Hindlimb muscle (tissue), 1 donor: ENCODE data around the gene DMAC2. TPM values are rescaled to one million over a fixed set of nuclear protein-coding genes. Genes with fewer than 3 reads are reported as not detected.
"Not testable (repeated sequence)": the region's sequence is repeated elsewhere in the genome, so short reads cannot be mapped to it uniquely, and the experiment has no call there.

Experiments used
- DNase-seq: peaks from one replicate; pipeline ENCODE4 v3.0.0-alpha.2; 2013
- polyA plus RNA-seq: library from polyadenylated mRNA; unstranded; fragments of 120-200 nt; gene quantifications from one replicate; pipeline ENCODE4 v1.2.1, GENCODE V29; 2013; ENCODE audit not compliant: insufficient read length

DMAC2 gene
- polyA plus RNA-seq = 40.9 TPM

DNA sequence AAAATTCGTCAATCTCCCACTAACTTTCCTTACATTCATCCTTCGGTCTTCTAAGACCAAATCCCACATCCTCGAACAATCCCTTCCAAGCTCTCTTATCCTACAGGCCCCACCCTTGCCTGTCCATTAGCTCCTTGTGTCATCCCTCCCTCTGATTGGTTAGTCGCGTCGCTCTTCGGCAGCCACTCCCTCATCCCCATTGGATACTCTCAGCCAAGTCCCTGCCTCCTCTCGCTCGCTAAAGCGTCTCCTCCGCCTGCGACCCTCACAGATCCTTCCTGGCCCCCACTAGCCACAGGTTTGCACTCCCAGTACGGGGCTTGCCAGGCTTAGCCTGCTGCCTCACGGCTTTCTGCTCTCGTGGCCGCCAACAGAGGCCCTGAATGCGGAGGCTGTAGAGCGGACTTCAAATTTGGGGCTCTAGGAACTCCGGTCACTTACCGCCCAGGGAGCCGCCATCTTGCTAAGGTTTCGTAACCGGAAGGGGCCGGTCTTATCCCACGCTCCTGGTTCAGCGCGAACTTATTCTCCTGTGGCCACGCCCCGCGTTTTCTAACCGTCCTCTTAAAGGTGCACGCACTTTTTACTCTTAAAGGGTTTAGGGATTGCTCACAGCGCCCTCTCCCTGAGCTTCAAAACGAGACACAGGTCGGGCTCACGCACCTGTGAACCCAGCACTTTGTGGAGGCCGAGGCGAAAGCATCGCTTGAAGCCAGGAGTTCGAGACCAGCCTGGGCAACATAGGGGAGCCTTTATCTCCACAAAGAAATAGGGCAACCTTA lies at the start of gene DMAC2:
TSS of gene DMAC2 (minus strand) at position 472 of the 782 bp plus-strand sequence. CDS start at position 459, 13 bp downstream.
- peak; percentile 95 for DNase-seq

DNA sequence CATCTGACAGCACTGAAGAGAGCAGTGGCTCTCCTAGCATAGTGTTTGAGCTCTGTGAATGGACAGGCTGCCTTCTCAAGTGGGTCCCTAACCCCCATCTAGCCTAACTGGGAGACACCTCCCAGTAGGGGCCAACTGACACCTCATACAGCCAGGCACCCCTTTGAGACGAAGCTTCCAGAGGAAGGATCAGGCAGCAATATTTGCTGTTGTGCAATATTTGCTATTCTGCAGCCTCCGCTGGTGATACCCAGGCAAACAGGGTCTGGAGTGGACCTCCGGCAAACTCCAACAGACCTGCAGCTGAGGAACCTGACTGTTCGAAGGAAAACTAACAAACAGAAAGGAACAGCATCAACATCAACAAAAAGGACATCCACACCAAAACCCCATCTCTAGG lies 47.2 kb upstream of the DMAC2 start:
- DNase-seq = not testable (repeated sequence)

DNA sequence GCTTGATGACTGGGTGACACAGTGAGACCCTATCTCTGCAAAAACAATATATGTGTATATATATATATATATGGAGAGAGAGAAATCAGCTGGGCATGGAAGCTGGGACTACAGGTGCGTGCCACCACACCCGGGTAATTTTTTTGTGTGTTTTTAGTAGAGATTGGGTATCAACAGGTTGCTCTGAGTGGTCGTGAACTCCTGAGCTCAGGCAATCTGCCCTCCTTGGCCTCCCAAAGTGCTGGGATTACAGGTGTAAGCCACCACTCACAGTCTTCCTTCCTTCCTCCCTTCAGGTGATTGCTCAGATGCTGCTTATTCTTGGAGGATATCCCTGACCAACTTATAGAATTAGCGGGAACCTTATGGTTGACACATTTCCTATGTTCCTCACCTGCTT lies 45.1 kb upstream of the DMAC2 start:
- DNase-seq = no peak

DNA sequence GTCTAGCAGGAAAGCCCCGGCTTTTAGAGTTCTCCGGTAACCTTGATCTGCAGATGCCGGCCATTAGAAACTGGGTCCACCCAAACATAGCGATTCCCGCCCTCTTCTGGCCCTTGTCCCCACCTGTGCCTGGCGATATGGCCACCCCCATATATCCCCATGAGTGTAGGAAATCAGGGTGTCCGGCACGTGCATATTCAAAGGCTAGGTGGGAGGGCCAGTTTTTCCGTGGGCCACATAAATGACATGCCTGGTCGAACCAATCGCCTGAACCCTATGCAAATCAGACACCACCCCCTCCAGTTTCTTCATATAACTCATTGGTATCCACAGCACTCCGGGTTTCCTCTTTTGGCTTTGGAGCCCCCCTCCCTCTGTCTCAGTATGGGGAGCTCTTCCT lies 40.6 kb upstream of the DMAC2 start:
- DNase-seq = no peak

DNA sequence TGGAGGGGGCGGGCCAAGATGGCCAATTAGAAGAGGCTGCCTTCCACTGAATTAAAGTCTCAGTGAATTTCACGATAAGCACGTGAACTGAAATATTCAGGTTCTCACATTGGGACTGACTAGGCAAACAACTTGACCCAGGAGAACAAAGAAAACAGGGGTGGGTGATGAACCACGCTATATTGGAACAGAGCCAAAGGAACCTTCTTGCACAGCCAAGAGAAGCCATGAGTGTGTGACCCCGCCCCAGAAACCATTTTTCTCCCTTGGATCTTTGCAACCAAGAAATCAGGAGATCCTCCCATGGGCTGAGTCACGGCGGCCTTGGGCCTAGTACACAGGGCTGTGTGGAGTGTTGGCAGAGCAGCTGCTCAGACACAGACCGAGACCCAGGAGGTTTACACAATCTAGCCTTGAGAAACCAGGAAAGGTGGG lies 40.1 kb upstream of the DMAC2 start:
- DNase-seq = no peak

DNA sequence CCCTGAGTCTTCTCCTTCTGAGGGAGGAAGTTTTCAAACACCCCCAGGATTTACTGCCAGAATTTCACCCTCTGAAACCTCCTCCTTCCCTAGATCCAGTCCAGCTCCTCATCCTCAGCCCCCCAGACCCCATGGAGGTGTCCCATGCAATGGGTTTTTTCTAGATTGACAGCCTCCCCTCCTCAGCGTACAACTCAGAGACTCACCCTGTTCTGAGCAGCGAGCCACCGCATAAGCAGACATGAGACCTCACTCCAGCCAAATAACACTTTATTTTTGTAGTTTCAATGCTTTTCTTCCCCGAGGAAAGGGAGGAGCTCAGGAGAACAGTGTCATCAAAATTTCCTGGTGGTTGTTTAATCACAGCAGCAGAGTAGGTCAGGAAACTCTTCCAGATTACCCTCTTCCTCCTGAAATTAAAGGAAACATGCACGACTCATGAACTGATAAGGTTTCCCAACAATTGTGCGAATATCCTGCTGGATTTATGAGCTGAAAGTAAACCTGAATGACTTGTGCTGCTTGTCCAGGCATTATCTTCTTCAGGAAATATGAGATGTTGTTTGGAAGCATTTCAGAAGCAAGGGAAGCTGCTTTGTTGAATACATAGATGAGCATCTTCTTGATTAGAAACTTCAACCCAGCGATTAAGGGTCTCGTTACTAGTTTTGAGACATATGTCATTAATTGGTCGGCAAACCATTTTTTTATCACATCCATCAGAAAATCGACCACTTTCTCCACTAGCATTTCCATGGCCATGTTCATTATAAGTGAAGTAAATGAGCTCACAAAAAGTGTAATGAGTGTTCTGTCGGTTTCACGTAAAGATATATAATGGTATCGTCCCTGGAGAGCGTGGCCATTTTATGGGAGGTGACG lies 39.4 kb upstream of the DMAC2 start:
- no peak for DNase-seq

DNA sequence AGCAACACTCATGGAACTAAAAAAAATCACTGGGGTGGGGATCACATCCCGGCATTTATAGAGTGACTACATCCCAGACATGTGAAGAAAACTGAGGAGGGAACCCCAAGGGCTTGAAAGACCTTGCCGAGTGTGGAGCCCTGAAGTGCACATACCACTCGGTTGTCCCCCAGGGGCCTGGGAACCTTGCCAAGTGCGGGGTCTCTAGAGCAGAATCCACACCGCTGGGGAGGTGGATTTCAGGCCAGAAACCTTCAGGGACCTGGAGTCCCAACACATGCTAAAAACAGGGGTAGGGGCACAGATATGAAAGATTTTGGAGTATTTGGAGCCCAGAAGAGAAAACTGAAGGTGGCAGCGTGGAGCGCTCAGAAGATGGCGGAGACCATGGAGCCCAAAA lies 38.5 kb upstream of the DMAC2 start:
- DNase-seq = no peak

DNA sequence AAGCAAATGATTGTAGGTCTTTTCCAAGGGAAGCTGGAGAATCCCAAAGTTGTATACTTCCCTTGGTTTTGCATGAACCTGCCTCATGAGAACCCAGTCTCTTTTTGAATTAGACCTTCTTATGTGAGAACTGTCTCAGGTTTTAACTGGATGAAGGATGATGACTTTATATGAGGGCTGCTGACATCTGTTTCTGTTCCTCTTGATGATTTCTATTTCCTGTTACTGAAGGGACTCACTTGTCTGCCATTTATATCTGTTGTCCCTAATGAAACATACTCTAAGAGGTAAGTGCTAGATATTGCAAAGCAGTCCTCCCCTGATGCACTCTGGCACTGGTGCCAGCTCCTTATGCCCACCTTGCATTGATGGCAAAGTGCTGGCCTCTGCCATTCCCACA lies 36.9 kb upstream of the DMAC2 start:
- no peak for DNase-seq

DNA sequence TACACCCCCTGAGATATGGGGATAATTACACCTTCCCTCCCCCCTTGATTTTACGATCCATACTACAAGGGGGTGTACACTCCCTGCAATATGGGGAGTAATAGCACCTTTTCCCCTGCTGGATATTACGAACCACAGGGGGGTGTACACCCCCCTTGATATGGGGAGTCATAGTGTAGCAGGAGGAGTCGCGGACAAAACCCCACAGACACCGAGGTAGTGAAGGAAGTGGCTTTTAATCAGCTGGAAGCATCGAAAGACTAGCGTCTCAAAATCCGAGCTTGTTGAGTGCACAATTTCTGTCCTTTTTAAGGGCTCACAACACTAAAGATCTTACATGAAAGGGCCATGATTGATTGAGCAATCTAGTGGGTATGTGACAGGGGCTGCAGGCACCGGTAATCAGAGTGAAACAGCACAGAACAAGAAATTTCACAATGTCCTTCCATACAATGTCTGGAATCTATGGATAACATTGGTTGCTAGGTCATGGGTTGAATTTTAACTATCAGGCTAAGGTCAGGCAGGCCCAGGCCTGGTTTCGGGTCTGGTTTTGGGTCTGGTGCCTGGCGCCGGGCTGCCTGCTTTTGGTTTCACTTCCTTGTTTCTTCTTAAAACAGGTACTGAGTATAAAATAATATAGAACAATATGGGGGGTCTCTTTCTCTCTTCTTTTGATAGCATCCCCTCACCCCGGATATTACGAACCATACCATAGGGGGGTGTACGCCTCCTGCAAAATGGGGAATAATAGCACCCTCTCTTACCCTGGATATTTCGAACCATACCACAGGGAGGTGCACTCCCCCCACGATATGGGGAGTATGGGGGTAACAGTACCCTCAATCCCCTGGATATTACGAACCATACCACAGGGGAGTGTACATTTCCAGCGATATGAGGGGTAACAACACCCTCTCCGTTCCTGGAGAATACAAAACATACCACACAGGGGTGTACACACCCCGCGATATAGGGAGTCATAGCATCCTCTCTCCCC lies 23.8 kb upstream of the DMAC2 start:
- DNase-seq = not testable (repeated sequence)

DNA sequence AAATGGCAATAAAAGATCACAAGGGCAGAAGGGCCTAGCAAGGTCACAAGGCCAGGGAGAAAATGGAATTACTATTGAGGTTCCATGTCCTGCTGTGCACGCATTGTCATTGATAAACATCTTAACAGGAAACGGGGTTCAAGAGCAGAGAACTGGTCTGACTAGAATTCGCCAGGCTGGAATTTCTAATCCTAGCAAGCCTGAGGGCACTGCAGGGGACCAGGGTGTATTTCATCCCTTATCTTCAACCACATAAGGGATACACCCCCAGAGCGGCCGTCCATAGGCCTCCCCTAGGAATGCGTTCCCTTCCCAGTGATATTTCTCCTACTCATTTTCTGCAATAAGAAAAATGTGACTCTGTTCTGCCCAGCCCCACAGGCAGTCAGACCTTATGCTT lies 22.8 kb upstream of the DMAC2 start:
- DNase-seq = no peak

DNA sequence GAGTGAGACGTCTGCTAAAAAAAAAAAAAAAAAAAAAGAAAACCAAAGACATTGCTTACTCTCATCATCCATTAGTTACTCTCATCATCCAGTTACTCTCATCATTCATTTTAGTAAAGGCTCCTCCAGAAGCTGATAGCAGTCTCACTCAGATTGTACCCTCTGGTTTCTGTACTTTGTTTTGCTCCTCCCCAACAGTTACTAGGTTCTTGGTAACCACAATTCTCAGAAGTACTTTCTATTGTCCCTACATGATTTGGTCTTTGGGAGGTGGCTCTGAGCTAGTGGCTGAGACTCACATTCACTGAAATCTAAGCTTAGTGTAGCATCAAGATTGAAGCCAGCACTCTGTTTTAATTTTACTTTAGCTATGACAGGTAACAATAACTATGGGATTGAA lies 17.5 kb upstream of the DMAC2 start:
- no peak for DNase-seq

DNA sequence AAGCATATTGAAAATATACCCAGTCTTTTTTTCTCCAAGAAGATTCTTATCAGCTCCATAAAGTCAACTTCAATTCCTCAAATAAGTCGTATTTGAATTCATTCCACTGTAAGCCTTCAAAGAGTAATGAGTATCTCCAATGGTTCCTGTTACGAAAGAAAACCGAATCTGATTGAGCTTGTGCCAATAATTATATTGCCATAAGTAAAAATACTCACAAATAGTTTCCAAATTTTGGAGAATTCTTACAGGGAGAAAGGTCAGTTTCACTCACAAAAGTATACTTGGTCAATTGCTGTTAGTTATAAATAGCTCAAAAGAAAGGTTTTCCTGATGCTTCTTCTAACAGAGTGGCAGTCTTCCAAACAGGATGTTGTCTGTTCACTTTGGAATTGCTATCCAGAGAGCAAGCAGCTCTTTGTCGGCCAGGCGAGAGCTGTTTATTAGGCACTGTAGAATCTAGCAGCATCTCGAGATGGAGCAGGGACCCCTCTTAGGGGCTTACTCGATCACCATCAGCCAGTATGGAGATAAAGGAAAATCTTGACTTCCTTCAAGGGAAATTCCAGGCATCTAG lies 16.7 kb upstream of the DMAC2 start:
- no peak for DNase-seq

DNA sequence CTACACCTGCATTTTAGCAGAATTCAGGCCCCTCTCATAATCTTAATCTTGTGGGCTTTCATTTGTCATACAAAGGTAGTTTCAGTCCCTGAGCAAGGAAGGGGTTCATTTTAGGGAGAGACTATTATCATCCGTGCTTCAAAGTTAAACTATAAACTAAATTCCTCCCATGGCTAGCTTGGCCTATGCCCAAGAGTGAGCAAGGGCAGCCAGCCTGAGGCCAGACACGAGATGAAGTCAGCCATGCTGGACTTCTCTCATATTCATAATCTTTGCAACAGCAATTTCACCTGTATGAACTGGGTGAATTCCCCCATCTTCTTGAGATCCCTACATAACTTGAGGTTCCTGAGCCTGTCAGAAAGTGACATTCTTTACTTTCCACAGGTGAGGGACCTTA lies 16.2 kb upstream of the DMAC2 start:
- no peak for DNase-seq

DNA sequence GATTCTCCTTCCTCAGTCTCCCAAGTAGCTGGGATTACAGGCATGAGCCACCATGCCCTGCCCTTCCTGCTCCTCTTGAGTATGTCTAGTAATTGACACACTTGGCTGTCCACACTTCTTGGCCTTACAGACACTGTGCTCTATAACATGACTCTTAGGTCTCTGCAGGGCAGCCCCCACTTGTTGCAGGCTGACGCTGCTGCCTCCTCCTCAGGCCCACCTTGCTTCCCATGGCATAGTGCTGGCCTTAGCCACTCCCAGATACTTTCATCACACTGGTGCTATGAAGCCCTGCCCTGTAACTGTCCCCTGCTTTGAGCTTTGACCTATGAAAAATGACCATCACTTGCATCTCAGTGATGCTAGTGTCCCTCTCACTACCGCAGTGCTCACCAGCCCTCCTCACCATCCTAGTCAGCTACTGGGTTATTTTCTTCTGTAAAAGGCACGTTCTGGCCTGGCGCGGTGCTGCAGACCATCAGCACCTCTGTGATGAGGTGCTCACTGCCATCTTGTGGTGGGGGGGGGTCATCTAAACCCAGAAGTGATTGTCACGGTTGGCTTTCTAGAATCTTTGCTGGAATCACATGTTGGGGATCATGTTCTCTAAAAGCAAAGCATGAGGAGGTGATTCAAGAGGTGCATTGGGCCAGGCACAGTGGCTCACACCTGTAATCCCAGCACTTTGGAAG lies 13.0 kb upstream of the DMAC2 start:
- DNase-seq = no peak

DNA sequence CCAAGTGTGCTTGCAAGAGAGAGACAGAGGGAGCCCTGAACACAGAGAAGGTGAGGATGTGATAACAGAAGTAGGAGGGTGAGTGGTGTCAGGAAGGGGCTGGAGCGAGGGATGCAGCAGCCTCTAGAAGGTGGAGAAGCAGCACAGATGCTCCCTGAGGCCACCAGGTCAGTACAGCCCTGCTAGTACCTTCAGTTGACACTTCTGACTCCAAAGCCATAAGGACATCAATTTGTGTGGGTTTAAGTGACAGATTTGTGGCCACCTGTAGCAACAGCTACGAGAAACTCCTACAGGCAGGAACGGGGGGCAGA lies 10.1 kb upstream of the DMAC2 start:
- DNase-seq = no peak

DNA sequence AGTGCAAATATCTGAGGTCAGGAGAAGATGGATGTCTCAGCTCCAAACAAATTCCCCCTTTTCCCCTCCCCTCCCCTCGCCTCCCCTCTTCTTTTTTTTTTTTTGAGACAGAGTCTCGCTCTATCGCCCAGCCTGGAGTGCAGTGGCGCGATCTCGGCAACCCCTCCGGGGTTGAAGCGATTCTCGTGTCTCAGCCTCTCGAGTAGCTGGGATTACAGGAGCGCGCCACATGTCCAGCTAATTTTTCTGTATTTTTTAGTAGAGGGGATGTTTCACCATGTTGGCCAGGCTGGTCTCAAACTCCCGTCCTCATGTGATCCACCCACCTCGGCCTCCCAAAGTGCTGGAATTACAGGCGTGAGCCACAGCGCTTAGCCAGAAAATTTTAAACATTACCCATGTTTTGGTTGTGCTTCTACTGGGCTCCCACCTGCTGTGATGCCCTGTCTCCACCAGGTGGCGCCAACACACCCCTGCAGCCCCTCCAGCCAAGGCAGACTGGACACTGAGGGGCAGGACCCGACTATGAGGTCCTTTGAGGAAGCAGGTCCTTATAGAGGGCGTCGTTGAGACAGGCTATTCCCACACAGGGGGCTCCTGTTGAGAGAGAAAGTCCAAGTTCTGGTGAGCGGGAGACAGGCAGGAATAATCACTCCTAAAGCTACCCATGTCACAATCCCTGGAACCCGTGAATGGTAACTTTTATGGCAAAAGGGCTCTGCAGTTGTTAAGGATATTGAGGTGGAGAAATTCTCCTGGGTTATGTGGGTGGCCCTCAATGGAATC lies 9.6 kb upstream of the DMAC2 start:
- peak; percentile 69 for DNase-seq

DNA sequence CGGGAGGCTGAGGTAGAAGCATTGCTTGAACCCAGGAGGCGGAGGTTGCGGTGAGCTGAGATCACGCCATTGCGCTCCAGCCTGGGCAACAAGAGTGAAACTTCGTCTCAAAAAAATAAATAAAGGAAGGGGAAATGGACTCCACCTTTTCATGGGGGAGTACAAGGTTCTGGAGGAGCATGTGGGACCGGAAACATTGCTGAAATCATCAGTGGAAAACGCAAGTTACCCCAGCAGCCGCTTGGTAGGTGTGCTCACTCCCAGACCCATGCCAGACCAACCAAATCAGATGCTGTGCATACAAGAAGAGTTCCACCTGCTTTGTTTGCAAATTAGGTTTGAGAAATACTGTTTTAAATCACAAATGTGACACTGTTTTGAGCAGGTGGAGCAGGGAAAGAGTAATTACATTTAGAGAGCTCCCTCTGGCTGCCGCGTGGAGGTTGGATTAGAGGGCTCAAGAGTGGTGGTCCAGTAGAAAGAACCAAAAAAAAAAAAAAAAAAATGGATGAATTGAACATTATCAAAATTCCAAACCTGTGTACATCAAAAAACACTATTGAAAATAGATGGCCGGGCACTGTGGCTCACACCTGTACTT lies 8.1 kb upstream of the DMAC2 start:
- no peak for DNase-seq

DNA sequence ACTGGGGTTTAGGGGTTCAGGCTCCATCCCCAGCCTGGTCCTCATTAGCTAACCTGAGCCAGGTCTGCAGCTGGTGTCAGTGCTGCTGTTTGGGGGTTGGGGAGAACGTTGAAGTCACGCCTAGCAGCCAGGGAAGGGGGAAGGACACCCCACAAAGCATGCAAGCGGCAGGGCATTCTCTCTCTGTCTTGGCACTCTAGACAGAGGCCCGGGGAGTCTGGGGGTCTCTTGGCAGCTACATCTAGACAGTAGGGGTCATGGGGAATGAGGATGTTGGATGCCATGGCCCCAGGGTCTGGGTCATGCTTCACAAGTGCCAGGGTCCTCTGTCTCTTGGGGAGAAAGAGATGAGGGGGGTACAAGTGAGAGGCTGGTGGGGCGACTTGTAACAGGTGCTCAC lies 5.9 kb upstream of the DMAC2 start:
- no peak for DNase-seq

DNA sequence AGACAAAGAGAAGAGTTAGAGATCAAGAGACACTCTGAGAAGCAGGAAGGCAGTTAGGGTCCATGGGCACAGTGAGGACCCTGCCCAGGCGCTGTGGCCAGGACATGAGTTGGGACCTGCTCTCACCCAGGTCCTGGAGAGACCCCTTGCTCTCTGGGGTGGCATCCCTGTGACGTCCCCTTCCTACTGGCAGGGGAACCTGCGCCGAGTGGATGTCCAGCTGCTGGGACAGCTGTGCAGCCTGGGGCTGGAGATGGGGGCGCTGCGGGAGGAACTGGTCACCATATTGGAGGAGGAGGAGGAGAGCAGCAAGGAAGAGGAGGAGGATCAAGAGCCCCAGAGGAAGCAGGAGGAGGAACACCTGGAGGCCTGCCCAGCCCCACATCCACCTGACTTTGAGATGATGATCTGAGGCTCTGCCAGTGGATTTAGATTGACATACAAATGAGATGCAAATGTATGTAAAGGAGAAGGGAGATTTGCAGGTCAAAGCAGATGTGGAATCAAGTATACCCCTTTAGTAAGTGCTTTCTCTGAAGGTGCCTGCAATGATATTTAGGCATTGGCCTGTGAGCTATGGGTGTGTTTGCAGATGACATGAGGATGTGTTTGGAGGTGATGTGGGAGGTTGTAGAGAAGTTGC lies 4.2 kb upstream of the DMAC2 start:
- no peak for DNase-seq
